ENCODE measurements around the gene S100A8.
"Not testable (repeated sequence)": the region's sequence is repeated elsewhere in the genome, so short reads cannot be mapped to it uniquely, and the experiment has no call there.

S100A8 gene

GRCh38 chr1:153417136-153417888 lies 26.4 kb upstream of the S100A8 start:
- no peak for DNase-seq (ENCODE audit: low read depth in 3 of 3, low spot score in 1 of 3)

DNA sequence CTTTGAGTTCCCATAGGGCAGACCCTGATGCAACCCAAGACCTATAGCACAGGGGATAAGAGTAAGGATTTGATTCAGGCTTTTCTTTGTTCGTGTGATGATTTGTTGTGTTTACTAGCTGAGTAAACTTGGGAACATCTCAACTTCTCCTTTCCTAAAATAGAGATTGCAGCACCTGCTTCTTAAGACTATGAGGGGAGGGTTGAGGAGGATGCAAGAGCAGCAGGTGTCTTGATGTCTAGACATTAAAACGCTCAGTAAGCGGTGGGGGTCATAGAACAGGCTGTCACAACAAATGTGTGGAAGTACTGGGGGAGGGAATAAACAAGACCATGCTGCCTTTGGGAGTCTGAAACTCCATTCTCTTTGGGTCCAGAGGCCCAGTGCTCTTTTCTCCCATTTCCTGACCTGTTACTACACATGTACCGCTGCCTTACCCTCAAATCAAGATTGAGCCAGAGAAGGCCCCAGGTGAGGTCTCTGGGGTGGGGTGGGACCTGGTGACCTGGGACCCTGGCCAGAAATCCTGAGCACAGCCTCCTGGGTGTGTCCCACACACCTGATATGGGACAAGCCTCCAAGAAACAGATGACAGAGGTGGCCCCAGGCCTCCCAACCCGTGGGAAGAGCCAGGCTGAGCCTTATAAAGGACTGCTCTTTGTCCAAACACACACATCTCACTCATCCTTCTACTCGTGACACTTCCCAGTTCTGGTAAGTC lies 25.1 kb upstream of the S100A8 start, which contains the start of gene S100A7A:
Gene S100A7A, plus strand, starts transcription at position 671 of the 721 bp plus-strand sequence. CDS start 1,563 bp downstream, outside the sequence.
- no peak for DNase-seq (ENCODE audit: low read depth in 3 of 3, low spot score in 1 of 3)

- DNase-seq (ENCODE audit: low read depth in 3 of 3, low spot score in 1 of 3), result not testable (repeated sequence)
These were observed 23.1 kb upstream of the S100A8 start for GRCh38 chr1:153413961-153414360.

- DNase-seq (ENCODE audit: low read depth in 3 of 3, low spot score in 1 of 3), result not testable (repeated sequence)
These were observed 16.4 kb upstream of the S100A8 start for GRCh38 chr1:153407274-153407673.

DNA sequence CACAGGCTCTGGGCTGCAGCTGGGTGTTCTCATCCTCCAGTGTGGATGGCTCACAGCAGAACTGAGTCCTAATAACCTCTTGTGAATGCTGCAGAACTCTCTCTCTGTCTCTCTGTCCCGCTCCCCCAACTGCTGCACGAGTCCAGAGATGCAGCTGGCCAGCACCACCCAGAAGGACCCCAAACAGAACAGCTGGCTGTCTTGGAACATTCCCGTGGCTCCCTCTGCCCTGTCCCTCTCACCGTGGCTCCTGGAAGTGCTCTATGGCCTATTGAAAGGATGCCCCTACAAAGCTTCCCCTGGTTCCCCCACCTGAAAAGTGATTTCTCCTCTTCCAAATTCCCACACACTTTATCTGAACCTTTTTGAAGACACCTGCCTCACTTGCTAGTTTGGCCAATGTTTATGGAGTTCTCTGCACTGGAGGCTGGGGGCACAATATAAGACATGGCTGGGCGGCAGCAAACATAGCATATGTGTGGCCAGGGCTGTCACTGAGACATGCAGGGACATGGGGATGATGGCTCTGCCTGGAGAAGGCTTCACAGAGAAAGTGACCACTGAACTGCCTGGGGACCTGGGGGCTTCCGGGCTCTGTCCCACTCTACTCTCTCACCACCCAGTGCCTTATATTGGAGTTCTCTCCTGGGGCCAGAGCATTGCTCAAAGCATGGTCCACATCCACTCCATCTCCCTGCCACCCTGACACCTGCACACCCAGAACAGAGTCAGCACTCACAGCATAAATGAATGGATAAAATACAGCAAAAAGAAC lies 15.1 kb upstream of the S100A8 start:
- not testable (repeated sequence) for DNase-seq (ENCODE audit: low read depth in 3 of 3, low spot score in 1 of 3)

DNA sequence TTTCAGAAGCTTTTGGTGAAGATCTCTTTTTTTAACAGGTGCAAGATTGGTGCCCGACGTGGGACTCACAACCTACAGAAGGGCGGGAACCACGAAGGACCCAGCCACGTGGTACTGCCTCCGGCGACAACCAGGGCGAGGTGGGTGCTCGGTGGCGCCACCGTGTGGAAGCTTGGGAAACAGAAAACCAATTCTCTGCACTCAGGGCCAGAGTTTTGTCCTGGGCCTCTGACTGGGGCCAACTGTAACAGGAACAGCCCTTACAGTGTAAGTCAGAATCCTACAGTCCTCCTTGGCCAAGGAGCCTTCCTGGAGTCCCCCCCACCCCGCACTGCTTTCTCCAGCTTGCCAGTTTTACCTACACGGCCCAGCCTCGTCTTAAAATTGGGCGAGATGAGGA lies 13.9 kb upstream of the S100A8 start:
- DNase-seq (ENCODE audit: low read depth in 3 of 3, low spot score in 1 of 3), result peak in 2 of 3 donors; percentile 3 to 52

- DNase-seq (ENCODE audit: low read depth in 3 of 3, low spot score in 1 of 3), result no peak
These were observed 13.3 kb upstream of the S100A8 start for GRCh38 chr1:153404086-153404635.

DNA sequence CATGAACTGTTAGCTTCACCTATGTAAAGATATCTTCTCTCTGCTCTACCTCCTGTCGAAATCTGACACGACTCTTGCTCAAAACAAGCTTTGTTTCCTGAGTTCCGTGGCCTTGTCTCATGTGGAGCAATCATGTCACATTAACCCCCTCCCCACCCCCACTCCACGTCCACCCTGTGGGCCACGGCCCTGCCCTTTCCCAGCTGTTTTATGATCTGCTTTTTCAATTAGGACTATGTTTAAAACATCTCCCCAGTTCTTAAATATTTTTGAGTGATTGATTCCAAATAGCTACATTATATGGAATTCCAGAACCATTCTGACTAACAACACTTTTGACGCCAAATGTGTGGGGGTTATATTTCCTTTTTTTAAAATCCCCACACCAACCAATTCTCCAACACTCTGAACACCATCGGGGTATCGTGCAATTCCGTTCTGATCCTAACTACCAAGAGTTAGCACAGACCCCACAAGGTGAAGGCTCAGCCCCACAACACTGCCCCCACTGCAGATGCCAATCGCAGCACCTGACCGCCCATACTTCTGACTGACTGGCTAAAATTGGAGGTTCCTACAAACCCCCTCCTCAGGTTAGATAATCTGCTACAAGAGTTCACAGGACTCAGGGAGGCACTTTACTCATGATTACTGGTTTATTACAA lies 12.7 kb upstream of the S100A8 start:
- no peak for DNase-seq (ENCODE audit: low read depth in 3 of 3, low spot score in 1 of 3)

DNA sequence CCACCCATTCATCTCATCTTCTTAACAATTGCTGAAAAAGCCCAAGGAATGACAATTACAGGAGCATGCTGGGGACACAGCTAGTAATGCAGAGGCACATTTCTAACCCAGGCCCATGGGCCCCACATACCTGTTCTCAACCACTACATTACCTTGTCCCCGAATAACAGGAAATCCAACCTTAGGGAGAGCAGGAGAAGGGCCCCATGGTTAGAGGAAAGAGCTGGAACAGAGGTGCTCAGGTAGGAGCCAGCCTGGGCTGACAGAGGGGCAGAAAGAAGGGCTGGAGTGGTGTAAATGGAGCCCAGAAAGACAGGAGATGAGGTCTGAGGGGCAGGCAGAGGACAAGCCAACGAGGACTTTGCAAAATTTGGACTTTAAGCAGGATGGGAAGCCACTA lies 11.4 kb upstream of the S100A8 start:
- DNase-seq (ENCODE audit: low read depth in 3 of 3, low spot score in 1 of 3), result no peak

- no peak for DNase-seq (ENCODE audit: low read depth in 3 of 3, low spot score in 1 of 3)
These were observed 10.6 kb upstream of the S100A8 start for GRCh38 chr1:153401461-153401860.

DNA sequence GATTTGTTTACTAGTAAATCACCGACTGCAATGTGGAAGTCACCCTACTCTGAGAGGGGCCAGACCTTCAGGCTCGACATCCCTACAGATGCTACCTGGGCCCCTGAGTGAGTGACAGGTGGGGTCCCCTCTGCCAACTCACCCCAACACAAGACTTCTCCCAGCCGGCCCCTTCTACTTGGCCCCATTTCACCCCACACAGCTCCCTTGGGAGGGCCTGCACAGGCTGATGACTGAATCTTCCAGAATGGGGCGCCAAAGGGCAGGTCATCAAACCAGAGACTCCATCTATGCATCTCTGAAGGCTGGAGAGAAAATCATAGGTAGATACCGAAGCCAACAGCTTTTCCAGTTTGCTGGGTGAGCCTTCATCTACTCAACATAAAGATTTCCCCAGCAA lies 9.4 kb upstream of the S100A8 start:
- DNase-seq (ENCODE audit: low read depth in 3 of 3, low spot score in 1 of 3), result no peak

DNA sequence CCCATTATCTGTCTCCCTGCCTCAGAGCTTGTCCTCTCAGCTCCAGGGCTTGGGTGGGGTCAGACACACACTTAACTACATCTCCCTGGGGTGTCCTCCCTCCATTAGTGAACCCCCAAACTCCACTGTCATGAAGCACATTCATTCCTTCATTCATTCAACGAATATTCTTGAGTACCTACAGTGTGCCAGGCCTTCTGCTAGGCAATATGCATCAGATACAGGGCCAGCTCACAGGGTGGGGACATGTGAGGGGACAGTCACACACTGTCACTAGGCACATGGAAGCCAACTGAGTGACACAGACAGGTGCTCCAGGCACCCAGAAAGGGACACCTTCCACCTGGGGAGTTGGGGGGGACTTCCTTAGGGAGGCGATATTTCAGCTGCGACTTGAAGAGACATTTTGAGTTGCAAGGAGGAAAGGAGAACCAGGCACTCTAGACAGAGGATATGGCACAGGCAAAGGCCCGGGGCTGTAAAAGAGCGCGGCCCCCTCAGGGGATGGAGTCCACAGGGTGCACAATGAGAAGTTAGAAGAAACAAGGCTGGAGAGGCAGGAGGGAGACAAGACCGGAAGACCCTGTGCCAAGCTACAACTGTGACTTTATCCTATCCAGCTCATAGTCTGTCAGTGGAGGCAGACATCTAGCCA lies 8.7 kb upstream of the S100A8 start:
- no peak for DNase-seq (ENCODE audit: low read depth in 3 of 3, low spot score in 1 of 3)

DNA sequence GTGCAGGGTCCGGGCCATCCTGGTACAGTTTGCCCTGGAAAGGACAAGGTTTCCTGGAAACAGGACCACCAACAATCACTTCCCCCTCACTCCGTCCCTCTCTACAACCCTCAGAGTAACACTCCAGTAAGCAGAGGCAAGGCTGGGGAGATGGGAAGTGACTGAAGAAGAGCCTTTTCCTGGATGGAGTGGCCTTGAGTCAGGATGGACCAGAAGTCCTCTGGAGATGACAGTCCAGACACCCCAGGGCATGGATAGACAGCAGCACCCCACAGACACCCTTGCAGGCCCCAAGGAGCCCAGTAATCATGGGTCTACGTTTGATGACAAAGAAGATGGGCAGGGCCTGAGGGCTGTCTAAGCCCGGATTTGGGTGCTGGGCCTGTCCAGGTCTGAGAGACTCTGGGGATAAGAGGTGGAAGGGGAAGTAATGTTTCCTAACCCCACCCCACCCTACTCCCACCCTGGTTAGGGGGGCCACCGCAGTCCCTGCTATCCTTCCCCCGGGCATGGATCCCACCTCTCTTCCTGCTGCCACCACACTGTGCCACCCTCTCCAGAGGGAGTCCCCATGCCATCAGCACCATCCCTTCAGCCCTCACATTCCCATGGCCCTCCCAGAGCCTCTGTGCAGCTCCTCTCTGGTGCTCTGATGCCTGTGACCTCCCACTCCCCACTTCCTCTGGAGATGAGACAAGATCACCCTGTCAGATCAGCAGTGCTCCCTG lies 7.2 kb upstream of the S100A8 start:
- no peak for DNase-seq (ENCODE audit: low read depth in 3 of 3, low spot score in 1 of 3)

GRCh38 chr1:153397051-153397923 lies 6.4 kb upstream of the S100A8 start:
- no peak for DNase-seq (ENCODE audit: low read depth in 3 of 3, low spot score in 1 of 3)

DNA sequence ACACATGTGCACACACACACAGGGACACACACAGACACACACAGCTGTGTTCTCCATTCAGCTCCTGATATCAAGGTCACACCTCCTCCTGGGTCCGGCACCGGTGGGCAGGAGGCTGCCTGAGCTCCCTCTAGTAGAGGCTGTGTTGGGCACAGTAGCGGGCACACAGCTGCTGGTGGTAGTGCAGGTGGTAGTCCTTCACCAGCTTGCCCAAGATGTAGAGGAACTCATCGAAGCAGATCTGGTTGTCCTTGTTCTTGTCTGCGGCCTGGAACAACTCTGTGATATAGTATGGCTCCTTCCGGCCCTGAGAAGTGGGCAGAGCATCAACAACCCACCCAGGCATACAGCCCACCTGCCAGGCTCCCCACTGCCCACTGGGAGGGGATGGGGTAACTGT lies 5.6 kb upstream of the S100A8 start:
- no peak for DNase-seq (ENCODE audit: low read depth in 3 of 3, low spot score in 1 of 3)

GRCh38 chr1:153395776-153396175 lies 4.9 kb upstream of the S100A8 start:
- DNase-seq (ENCODE audit: low read depth in 3 of 3, low spot score in 1 of 3), result no peak

DNA sequence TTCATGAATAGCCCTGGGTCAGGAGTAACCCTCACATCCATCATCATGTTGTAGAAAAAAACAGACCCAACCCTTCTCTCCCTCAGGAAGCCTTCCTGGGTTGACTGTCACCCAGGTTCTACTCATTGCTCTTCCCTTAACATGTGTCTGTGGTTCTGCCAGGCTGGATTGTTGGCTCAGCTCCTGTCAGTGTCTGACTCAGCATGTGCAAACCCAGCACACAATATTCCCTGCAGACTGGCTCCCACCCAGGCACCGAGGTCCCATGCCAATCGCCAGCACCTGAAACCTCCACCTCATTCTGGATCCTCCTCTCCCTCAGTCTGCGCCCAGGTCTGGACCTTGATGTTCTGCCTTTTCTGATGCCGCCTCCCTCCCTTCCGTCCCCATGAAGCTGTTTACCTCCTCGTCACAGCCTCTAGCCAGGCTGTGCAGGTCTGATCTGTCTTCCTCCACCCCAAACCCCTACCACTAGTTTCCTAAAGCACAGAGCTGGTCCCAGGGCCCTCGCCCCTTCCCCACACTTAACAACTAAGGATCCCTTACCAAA lies 4.3 kb upstream of the S100A8 start:
- no peak for DNase-seq (ENCODE audit: low read depth in 3 of 3, low spot score in 1 of 3)

DNA sequence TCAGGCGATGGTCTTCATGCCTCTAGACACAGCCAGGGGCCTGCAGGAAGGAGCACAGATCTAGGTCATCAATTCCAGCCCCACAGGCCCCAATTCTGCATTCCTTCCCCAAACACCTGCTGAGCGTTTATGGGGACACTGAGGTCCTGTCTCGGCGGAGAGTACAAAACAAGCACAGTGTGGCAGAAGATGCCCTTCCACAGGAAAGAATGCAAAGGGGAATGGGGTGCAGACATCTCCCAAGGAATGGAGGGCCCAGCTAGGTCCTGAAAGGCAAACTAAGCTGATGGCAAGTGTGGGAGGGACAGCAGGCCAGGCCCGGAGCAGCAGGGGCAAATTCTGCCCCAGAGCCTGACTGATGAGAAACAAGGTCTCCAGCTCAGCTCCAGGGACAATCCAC lies 3.5 kb upstream of the S100A8 start:
- DNase-seq (ENCODE audit: low read depth in 3 of 3, low spot score in 1 of 3), result no peak
